Naive thymus-derived CD4-positive, alpha-beta T cell (primary cell): ENCODE results near the gene CCDC92B. TPM values are rescaled to one million over a fixed set of nuclear protein-coding genes. Genes with fewer than 3 reads are reported as not detected.

Source experiments
- ATAC-seq: fragments of 150-1000 bp; cut with Tn5 transposase; 2 replicates; pipeline ENCODE4 v1.10.0; 2021; ENCODE audit warnings: mild to moderate bottlenecking, moderate library complexity
- CTCF ChIA-PET: fragments of 350-600 bp; sonication (Branson Sonifier 250); formaldehyde crosslinking; loops from one replicate; lab custom pipeline; 2021; ENCODE audit warnings: antibody characterized with exemption; lab: Charles Lee
- POLR2A ChIA-PET: fragments of 350-600 bp; sonication (Branson Sonifier 250); formaldehyde crosslinking; loops from one replicate; lab custom pipeline; 2021; ENCODE audit warnings: antibody characterized with exemption, inconsistent platforms; lab: Charles Lee
- DNase-seq, 9 donors: peaks; one replicate each; pipeline versions ENCODE4 v3.0.0 to v3.0.0-alpha.2; 2020 to 2022; ENCODE audit warnings: mixed read lengths in 1 of 9
- H3K27ac ChIP-seq: one replicate; pipeline ENCODE4 v1.7.0; 2013; ENCODE audit warnings: mild to moderate bottlenecking, low read depth, low read length, moderate library complexity
- H3K27me3 ChIP-seq, 2 donors: one replicate each; pipeline ENCODE4 v1.7.0; 2013; ENCODE audit warnings: low read length in 2 of 2, mild to moderate bottlenecking in 2 of 2, moderate library complexity in 2 of 2; ENCODE audit not compliant: control insufficient read depth in 2 of 2, insufficient read depth in 2 of 2
- H3K36me3 ChIP-seq, 3 experiments: 1 replicate in 2 of 3; 2 replicates in 1 of 3; pipeline ENCODE4 v1.7.0; 2013; ENCODE audit warnings: low read length in 3 of 3, mild to moderate bottlenecking in 3 of 3, moderate library complexity in 1 of 3; ENCODE audit not compliant: insufficient read depth in 3 of 3, control insufficient read depth in 2 of 3
- H3K4me1 ChIP-seq, 2 donors: one replicate each; pipeline ENCODE4 v1.7.0; 2013; ENCODE audit warnings: low read length in 2 of 2, mild to moderate bottlenecking in 2 of 2, moderate library complexity in 1 of 2; ENCODE audit not compliant: control insufficient read depth in 2 of 2, insufficient read depth in 2 of 2
- H3K4me3 ChIP-seq: 2 replicates; pipeline ENCODE4 v1.7.0; 2013; ENCODE audit warnings: mild to moderate bottlenecking, low read length
- H3K9me3 ChIP-seq, 3 experiments: 1 replicate in 2 of 3; 2 replicates in 1 of 3; pipeline ENCODE4 v1.7.0; 2013; ENCODE audit warnings: low read length in 3 of 3; ENCODE audit not compliant: control insufficient read depth in 2 of 3
- H3K27ac Mint-ChIP-seq, 9 donors: one replicate each; pipeline ENCODE4 v1.8.0; 2020 to 2022; ENCODE audit warnings: mixed read lengths in 9 of 9, mild to moderate bottlenecking in 8 of 9, moderate library complexity in 5 of 9, inconsistent platforms in 2 of 9
- H3K27me3 Mint-ChIP-seq, 5 donors: one replicate each; pipeline ENCODE4 v1.8.0; 2021 to 2022; ENCODE audit warnings: mixed read lengths in 5 of 5, mild to moderate bottlenecking in 1 of 5
- H3K36me3 Mint-ChIP-seq, 5 donors: one replicate each; pipeline ENCODE4 v1.8.0; 2020 to 2022; ENCODE audit warnings: mixed read lengths in 5 of 5, mild to moderate bottlenecking in 3 of 5, inconsistent platforms in 1 of 5
- H3K4me1 Mint-ChIP-seq, 7 donors: one replicate each; pipeline ENCODE4 v1.8.0; 2020 to 2022; ENCODE audit warnings: mixed read lengths in 7 of 7, mild to moderate bottlenecking in 3 of 7, inconsistent platforms in 1 of 7
- H3K4me3 Mint-ChIP-seq, 10 donors: one replicate each; pipeline ENCODE4 v1.8.0; 2020 to 2022; ENCODE audit warnings: mild to moderate bottlenecking in 10 of 10, mixed read lengths in 10 of 10, moderate library complexity in 6 of 10, inconsistent platforms in 2 of 10
- H3K9me3 Mint-ChIP-seq, 11 donors: one replicate each; pipeline ENCODE4 v1.8.0; 2020 to 2022; ENCODE audit warnings: mixed read lengths in 11 of 11, mild to moderate bottlenecking in 4 of 11, inconsistent platforms in 1 of 11, moderate library complexity in 1 of 11
- intact Hi-C, 2 donors: fragments of 100-400 bp; cut with micrococcal nuclease; formaldehyde crosslinking; loops; one replicate each; pipeline ENCODE4 v1.15.1; 2023
- polyA plus RNA-seq, 2 donors: library from polyadenylated mRNA; unstranded; fragments of 300-500 nt; fragmentation: Illumina TruSeq; gene quantifications; one replicate each; pipeline ENCODE4 v1.2.3, GENCODE V29; 2021
- total RNA-seq, 6 experiments: library from RNA in 5 of 6; stranded (reverse) in 5 of 6; gene quantifications; 1 replicate in 5 of 6; 2 replicates in 1 of 6; pipeline ENCODE4 v1.2.3 and lab custom pipeline; 2021 to 2026

The CCDC92B gene
- total and polyA plus RNA-seq, 7 experiments from 2014 or later: 0.12 to 0.54 (median 0.22) TPM; not detected in 2

GRCh38 chr17:2749784-2750181 lies 331 bp upstream of the CCDC92B start:
- DNase-seq: peak; percentile 50 to 87 (median 72)
- no peaks in the 10 kb centered on the region for H3K36me3 ChIP-seq
- ChIA-PET POLR2A (no interaction called here), CTCF (no interaction called here)
- H3K27ac ChIP-seq: no peak overlapping the region
- H3K4me1 ChIP-seq: no peaks in the 10 kb centered on the region
- Mint-ChIP-seq H3K9me3 (peaks cover 0 to 6% (median 0%) of the 10 kb centered on the region in 11 donors), H3K27ac (no peak overlapping the region), H3K4me1 (peaks cover 0 to 9% (median 0%) of the 10 kb centered on the region in 7 donors), H3K36me3 (peaks cover 0 to 3% (median 0%) of the 10 kb centered on the region in 5 donors), H3K27me3 (peaks cover 49 to 67% (median 58%) of the 10 kb centered on the region in 5 donors), H3K4me3 (peak overlapping the region in 1 of 10 donors; percentile 19)
- intact Hi-C loops: loop anchor here in 1 of 2 donors (1.0 kb wide), 1 partner anchor 38 kb away; the partner anchor contains the start of gene CLUH
- peak; percentile 99 for ATAC-seq
- no peaks in the 10 kb centered on the region for H3K9me3 ChIP-seq
- H3K4me3 ChIP-seq: no peak overlapping the region
- H3K27me3 ChIP-seq: no peaks in the 10 kb centered on the region

GRCh38 chr17:2745317-2746037 lies 4.0 kb downstream of the CCDC92B start:
- peaks cover 0 to 5% (median 0%) of the 10 kb centered on the region in 7 donors for H3K4me1 Mint-ChIP-seq
- intact Hi-C loops: no loop called here
- H3K9me3 Mint-ChIP-seq: peaks cover 0 to 11% (median 0%) of the 10 kb centered on the region in 11 donors
- peaks cover 0 to 3% (median 0%) of the 10 kb centered on the region in 5 donors for H3K36me3 Mint-ChIP-seq
- no peaks in the 10 kb centered on the region for H3K27me3 ChIP-seq
- ChIA-PET POLR2A (no interaction called here), CTCF (interaction anchor here (0.7 kb wide), 1 partner anchor 1671 kb away, joined by 3 read pairs; no protein-coding TSS in a partner anchor)
- H3K27me3 Mint-ChIP-seq: peaks cover 42 to 54% (median 48%) of the 10 kb centered on the region in 5 donors
- H3K4me3 Mint-ChIP-seq: no peak overlapping the region
- no peak overlapping the region for H3K27ac ChIP-seq
- no peak overlapping the region for H3K27ac Mint-ChIP-seq
- H3K4me1 ChIP-seq: no peaks in the 10 kb centered on the region
- no peak for ATAC-seq
- no peak for DNase-seq
- H3K4me3 ChIP-seq: no peak overlapping the region
- no peaks in the 10 kb centered on the region for H3K9me3 ChIP-seq
- no peaks in the 10 kb centered on the region for H3K36me3 ChIP-seq

GRCh38 chr17:2737693-2738092 lies 11.8 kb downstream of the CCDC92B start:
- intact Hi-C loops: no loop called here
- H3K4me3 ChIP-seq: no peak overlapping the region
- ATAC-seq: no peak
- DNase-seq: no peak
- H3K9me3 ChIP-seq: no peaks in the 10 kb centered on the region
- CTCF ChIA-PET: interaction anchor here (1.1 kb wide), 1 partner anchor 13 kb away, joined by 3 read pairs; no protein-coding TSS in a partner anchor
- POLR2A ChIA-PET: no interaction called here
- no peaks in the 10 kb centered on the region for H3K27me3 ChIP-seq
- no peak overlapping the region for H3K27ac ChIP-seq
- peaks cover 0 to 2% (median 0%) of the 10 kb centered on the region in 11 donors for H3K9me3 Mint-ChIP-seq
- no peaks in the 10 kb centered on the region for H3K36me3 ChIP-seq
- H3K4me1 ChIP-seq: no peaks in the 10 kb centered on the region
- H3K36me3 Mint-ChIP-seq: peaks cover 0 to 8% (median 0%) of the 10 kb centered on the region in 5 donors
- H3K27me3 Mint-ChIP-seq: peaks cover 2 to 16% (median 8%) of the 10 kb centered on the region in 5 donors
- H3K4me1 Mint-ChIP-seq: peaks cover 0 to 2% (median 0%) of the 10 kb centered on the region in 7 donors
- no peak overlapping the region for H3K27ac Mint-ChIP-seq
- H3K4me3 Mint-ChIP-seq: no peak overlapping the region

GRCh38 chr17:2736956-2737355 lies 12.5 kb downstream of the CCDC92B start:
- H3K27ac ChIP-seq: no peak overlapping the region
- no peak overlapping the region for H3K4me3 Mint-ChIP-seq
- H3K4me1 ChIP-seq: no peaks in the 10 kb centered on the region
- POLR2A ChIA-PET: no interaction called here
- H3K36me3 Mint-ChIP-seq: peaks cover 0 to 8% (median 0%) of the 10 kb centered on the region in 5 donors
- CTCF ChIA-PET: interaction anchor here (0.6 kb wide), 1 partner anchor 490 kb away, joined by 3 read pairs; no protein-coding TSS in a partner anchor
- H3K27me3 ChIP-seq: no peaks in the 10 kb centered on the region
- H3K36me3 ChIP-seq: no peaks in the 10 kb centered on the region
- DNase-seq (no peak), ATAC-seq (no peak)
- peaks cover 0 to 2% (median 0%) of the 10 kb centered on the region in 7 donors for H3K4me1 Mint-ChIP-seq
- no peak overlapping the region for H3K27ac Mint-ChIP-seq
- H3K9me3 ChIP-seq: no peaks in the 10 kb centered on the region
- no peaks in the 10 kb centered on the region for H3K9me3 Mint-ChIP-seq
- no peak overlapping the region for H3K4me3 ChIP-seq
- intact Hi-C loops: no loop called here
- H3K27me3 Mint-ChIP-seq: peaks cover 0 to 13% (median 3%) of the 10 kb centered on the region in 5 donors

- ChIA-PET CTCF (no interaction called here), POLR2A (no interaction called here)
- Mint-ChIP-seq H3K27ac (no peak overlapping the region), H3K27me3 (peaks cover 0 to 10% (median 0%) of the 10 kb centered on the region in 5 donors), H3K9me3 (no peaks in the 10 kb centered on the region), H3K4me1 (peaks cover 0 to 2% (median 0%) of the 10 kb centered on the region in 7 donors), H3K4me3 (no peak overlapping the region), H3K36me3 (peaks cover 0 to 8% (median 0%) of the 10 kb centered on the region in 5 donors)
- DNase-seq (no peak), ATAC-seq (no peak)
- no peaks in the 10 kb centered on the region for H3K9me3 ChIP-seq
- no peak overlapping the region for H3K27ac ChIP-seq
- no peaks in the 10 kb centered on the region for H3K4me1 ChIP-seq
- intact Hi-C loops: no loop called here
- no peaks in the 10 kb centered on the region for H3K36me3 ChIP-seq
- H3K27me3 ChIP-seq: no peaks in the 10 kb centered on the region
- H3K4me3 ChIP-seq: no peak overlapping the region
These were observed 13.6 kb downstream of the CCDC92B start for GRCh38 chr17:2735896-2736295.

GRCh38 chr17:2734939-2735338 lies 14.5 kb downstream of the CCDC92B start:
- no peak for ATAC-seq
- H3K27me3 ChIP-seq: no peaks in the 10 kb centered on the region
- H3K27me3 Mint-ChIP-seq: peaks cover 0 to 12% (median 0%) of the 10 kb centered on the region in 5 donors

More at GRCh38 chr17:2734939-2735338, 14.5 kb downstream of the CCDC92B start:
- Mint-ChIP-seq H3K4me3 (no peak overlapping the region), H3K4me1 (peaks cover 0 to 2% (median 0%) of the 10 kb centered on the region in 7 donors), H3K9me3 (no peaks in the 10 kb centered on the region), H3K36me3 (peaks cover 0 to 8% (median 0%) of the 10 kb centered on the region in 5 donors), H3K27ac (no peak overlapping the region)
- H3K36me3 ChIP-seq: no peaks in the 10 kb centered on the region
- no peak for DNase-seq
- H3K9me3 ChIP-seq: no peaks in the 10 kb centered on the region
- H3K4me1 ChIP-seq: no peaks in the 10 kb centered on the region
- intact Hi-C loops: no loop called here
- ChIA-PET CTCF (no interaction called here), POLR2A (no interaction called here)
- H3K4me3 ChIP-seq: no peak overlapping the region
- H3K27ac ChIP-seq: no peak overlapping the region
